GM12865 (cell line): Measurements from ENCODE around the gene VPS13C.

Experiments
- DNase-seq: peaks from one replicate; pipeline ENCODE4 v3.0.0; 2010; ENCODE audit warnings: low read depth
- H3K4me3 ChIP-seq: 2 replicates; pipeline ENCODE4 v1.5.1; 2011; ENCODE audit warnings: mild to moderate bottlenecking, low read depth, low read length, control low read depth
- CTCF ChIP-seq: IDR thresholded peaks from 2 replicates; pipeline ENCODE4 v1.5.1; 2011; ENCODE audit warnings: low read length, control low read depth, low read depth, inconsistent platforms; ENCODE audit not compliant: insufficient read depth; ENCODE audit errors: missing control alignments

VPS13C gene

GRCh38 chr15:61856295-61856694, 204.0 kb downstream of the VPS13C start:
- H3K4me3 ChIP-seq, result no peak overlapping the region
- no peak for TF ChIP-seq CTCF
- DNase-seq, result no peak

GRCh38 chr15:61853195-61853594, 207.1 kb downstream of the VPS13C start:
- DNase-seq, result no peak
- no peak overlapping the region for H3K4me3 ChIP-seq
- no peak for TF ChIP-seq CTCF

GRCh38 chr15:61851955-61852354, 208.3 kb downstream of the VPS13C start:
- DNase-seq, result no peak
- TF ChIP-seq CTCF, result no peak
- H3K4me3 ChIP-seq, result no peak overlapping the region

GRCh38 chr15:61849447-61849846, 210.8 kb downstream of the VPS13C start:
- H3K4me3 ChIP-seq, result no peak overlapping the region
- TF ChIP-seq CTCF, result no peak
- no peak for DNase-seq

- DNase-seq, result peak; percentile 35
- no peak overlapping the region for H3K4me3 ChIP-seq
- TF ChIP-seq CTCF, result no peak
Observed at GRCh38 chr15:61841466-61841865, 218.8 kb downstream of the VPS13C start.

GRCh38 chr15:61840090-61840489, 220.2 kb downstream of the VPS13C start:
- H3K4me3 ChIP-seq, result no peak overlapping the region
- TF ChIP-seq CTCF, result no peak
- peak; percentile 50 for DNase-seq

- no peak for TF ChIP-seq CTCF
- no peak for DNase-seq
- no peak overlapping the region for H3K4me3 ChIP-seq
Observed at GRCh38 chr15:61839546-61839945, 220.7 kb downstream of the VPS13C start.
